Fibroblast of the aortic adventitia (primary cell): ENCODE data around the gene SSH2. TPM values are rescaled to one million over a fixed set of nuclear protein-coding genes. Genes with fewer than 3 reads are reported as not detected.
"Not testable (repeated sequence)": the region's sequence is repeated elsewhere in the genome, so short reads cannot be mapped to it uniquely, and the experiment has no call there.

Experiments used
- DNase-seq: peaks from one replicate; pipeline ENCODE4 v3.0.0-alpha.2; 2010; ENCODE audit warnings: low read depth
- H3K4me3 ChIP-seq: 2 replicates; pipeline ENCODE4 v1.5.1; 2011; ENCODE audit warnings: low read depth, mild to moderate bottlenecking, control low read depth, low read length, moderate library complexity
- CTCF ChIP-seq: IDR thresholded peaks from 2 replicates; pipeline ENCODE4 v1.5.1; 2011; ENCODE audit warnings: mild to moderate bottlenecking, low read length, control low read depth, inconsistent platforms; ENCODE audit not compliant: insufficient read depth
- total RNA-seq: library from RNA; depleted of rRNA; stranded (reverse); fragments of >200 nt; gene quantifications from 2 replicates; pipeline ENCODE4 v1.2.3, GENCODE V29; 2012; ENCODE audit warnings: low replicate concordance

Gene SSH2
- total RNA-seq, 1 donor: 21.1 TPM

DNA sequence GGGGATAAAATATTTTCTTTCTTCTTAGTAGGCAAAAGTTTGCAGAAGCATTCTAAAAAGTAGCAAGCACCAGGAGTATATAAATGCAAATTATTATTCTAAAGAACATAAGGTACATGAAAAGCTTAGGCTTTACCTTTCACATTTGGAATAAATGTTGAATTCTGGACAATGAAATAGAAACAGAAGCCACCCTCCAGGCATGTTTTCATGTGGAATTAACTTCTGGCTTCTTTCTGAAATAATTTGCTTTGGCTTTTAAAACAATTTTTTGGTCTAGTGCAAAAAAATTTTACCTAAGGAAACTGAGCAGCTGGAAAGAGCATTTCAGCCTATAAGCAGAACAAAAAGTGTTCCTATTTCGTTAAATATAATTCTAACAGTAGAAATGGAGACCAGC, 197.8 kb downstream of the SSH2 start:
- no peak for TF ChIP-seq CTCF
- DNase-seq: no peak
- no peak overlapping the region for H3K4me3 ChIP-seq

- H3K4me3 ChIP-seq: no peak overlapping the region
- no peak for TF ChIP-seq CTCF
- DNase-seq: no peak
These were observed 198.5 kb downstream of the SSH2 start for GRCh38 chr17:29731589-29731929.

DNA sequence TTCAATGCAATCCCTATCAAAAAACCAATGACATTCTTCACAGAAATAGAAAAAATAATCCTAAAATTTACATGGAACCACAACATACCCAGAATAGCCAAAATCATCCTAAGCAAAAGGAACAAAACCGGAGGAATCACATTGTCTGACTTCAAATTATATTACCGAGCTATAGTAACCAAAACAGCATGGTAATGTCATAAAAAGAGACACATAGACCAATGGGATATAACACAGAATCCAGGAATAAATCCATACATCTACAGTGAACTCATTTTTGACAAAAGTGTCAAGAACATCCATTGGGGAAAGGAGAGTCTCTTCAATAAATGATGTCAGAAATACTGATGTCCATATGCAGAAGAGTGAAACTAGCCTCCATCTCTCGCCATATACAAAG, 201.5 kb downstream of the SSH2 start:
- TF ChIP-seq CTCF: no peak
- DNase-seq: no peak
- no peak overlapping the region for H3K4me3 ChIP-seq

DNA sequence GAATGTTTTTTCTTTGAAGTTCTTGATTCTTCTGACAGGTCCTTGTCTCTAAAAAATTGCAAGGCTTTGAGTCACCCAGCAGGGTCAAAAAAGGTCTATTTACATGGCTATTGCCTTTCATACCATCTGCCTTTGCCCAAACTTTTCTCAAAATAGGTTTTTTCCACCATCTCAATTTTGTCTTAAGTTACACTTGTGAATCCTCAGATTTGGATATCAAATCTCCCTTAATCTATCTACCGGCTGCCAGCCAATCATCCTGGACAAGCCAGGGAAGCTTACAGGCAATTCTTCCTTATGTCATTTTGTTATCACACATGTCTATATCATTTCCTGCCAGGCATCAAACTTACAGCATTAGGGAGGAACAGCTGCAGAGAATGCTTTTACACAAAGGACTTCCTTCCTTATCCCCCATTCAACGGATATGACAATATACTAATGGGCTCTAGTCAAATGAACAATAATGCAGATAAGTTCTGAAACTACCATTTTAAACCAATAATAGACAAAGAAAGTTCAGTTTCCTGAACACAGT, 203.2 kb downstream of the SSH2 start:
- DNase-seq: peak; percentile 19
- no peak for TF ChIP-seq CTCF

GRCh38 chr17:29725408-29725807, 204.6 kb downstream of the SSH2 start:
- DNase-seq, H3K4me3 ChIP-seq: not testable (repeated sequence)

More for the DNA sequence above, 203.2 kb downstream of the SSH2 start:
- H3K4me3 ChIP-seq: no peak overlapping the region

DNA sequence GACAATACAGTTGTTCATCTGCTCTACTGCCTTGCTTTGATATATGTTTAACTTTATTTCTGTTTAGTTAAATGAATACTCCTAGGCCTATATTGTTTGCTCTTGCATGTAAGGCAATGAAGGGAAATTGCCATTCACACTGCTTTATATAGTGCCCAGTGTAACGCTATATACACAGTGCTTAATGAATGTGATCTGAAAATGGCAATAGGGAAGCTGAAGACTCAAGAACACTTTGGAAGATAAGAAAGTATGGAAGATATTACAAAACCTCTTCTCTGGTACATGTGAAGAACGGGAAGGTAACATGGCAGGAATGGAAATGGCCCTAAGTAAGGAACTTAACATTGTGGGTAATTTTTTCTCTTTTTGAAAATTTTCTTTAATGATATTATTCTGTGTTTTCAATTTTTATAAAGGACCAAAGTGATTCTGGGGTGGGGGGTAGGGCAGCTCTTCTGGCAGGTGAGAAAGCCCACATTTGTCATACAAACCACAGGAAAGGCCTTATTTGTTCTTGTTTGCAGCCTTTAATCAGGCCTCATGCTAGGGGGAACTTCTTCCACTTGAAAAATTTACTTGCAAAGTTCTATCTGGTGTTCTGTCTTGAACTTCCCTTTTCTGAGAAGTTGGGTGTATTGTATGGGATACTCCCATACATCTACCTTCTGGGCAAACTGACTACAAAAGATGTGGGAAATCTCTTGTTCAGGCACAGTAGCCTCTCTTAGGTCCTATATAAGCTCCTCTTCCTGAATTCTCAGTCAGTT, 206.6 kb downstream of the SSH2 start:
- no peak for DNase-seq
- no peak overlapping the region for H3K4me3 ChIP-seq
- no peak for TF ChIP-seq CTCF

DNA sequence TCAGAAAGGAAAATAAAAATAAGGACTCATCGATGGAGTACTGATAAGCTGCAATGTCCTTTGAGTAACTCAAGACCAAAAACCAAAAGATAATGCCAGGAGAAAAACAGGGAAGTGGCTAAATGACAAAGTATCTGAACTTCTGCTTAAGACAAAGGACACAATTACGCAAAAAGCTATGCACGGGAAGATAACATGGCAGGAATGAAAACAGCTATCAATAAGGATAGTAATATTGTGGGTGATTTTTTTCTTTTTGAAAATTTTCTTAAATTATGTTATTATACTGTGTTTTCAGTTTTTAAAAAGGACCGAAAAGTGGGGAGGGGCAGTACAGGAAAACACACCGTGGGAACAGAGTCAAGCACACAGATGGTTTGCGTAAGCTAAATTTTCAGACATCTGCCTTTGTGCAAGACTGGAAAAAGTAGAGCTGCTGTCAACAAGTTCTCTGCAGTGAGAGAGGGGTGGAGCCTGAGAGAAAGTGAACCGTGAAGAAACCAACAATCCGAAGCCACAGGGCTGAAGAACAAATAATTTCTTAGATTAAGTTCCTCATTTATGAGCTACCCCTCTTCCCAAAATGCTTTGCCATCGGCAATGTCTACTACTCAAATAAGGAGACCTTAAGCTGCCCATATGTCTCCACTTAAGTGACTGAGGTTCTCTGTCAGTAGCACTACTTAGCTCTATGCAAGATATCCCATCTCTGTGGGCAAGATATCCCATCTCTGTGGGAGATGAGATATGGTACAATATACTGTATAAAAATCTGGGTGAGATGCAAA, 207.4 kb downstream of the SSH2 start:
- no peak for TF ChIP-seq CTCF
- H3K4me3 ChIP-seq: peak overlapping the region; percentile 41
- DNase-seq: peak; percentile 92
